ENCODE measurements around the gene PDE11A. TPM values are rescaled to one million over a fixed set of nuclear protein-coding genes. Genes with fewer than 3 reads are reported as not detected.

Gene PDE11A
- total RNA-seq, 3 donors from 2014 or later: 0.96 to 2.3 (median 2.2) TPM

DNA sequence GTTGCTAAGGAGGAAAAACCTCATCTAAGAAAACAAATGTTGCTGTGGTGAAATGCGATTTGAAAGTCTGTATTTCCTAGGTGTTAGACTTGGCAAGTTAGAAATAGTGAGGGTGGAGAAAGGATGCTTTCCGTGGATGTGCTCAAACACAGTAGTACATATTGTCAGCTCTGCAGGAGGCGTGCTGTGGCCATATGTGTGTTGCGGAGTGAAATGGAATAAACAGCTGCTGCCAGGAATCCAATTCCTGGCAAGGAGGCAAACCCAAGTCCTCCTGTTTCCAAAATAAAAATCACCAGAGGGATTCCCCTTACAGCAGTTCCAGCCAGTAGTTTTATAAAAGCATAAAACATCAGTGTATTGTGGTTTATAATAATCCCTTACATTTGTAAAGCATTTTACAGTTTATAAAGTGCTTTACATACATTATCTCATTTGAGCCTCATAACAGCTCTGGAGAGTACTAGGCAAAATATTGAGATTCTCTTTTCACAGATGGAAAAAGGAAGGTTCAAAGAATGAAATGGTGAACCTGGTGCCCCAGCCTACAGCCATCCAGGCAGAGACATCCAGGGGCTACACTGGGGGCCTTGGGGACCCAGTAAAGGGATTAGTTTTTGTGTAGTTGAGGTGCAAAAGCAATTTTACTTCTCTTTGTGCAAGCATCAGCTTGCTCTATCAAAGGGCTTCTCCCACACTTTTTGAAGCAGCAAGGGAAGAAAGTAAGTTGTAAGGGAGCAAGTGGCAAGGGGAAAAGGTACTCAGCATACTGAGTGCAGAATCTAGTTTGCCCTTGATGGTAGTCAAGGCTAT is 474.0 kb downstream of the PDE11A start:
- no peaks in the 10 kb centered on the region for H3K9me3 ChIP-seq
- H3K36me3 ChIP-seq: no peaks in the 10 kb centered on the region
- peak overlapping the region in 1 of 3 donors; percentile 4 for H3K4me3 ChIP-seq
- no peaks in the 10 kb centered on the region for H3K27me3 ChIP-seq
- peaks cover 4 to 6% of the 10 kb centered on the region in 2 donors for H3K4me1 ChIP-seq
- DNase-seq (ENCODE audit: low spot score in 2 of 2): peak in 1 of 2 donors; percentile 38
- H3K27ac ChIP-seq: peak overlapping the region; percentile 40 to 57
- TF ChIP-seq POLR2AphosphoS5 (IDR thresholded peaks at IDR 0.05): no peak
- TF ChIP-seq, protein P1, sequence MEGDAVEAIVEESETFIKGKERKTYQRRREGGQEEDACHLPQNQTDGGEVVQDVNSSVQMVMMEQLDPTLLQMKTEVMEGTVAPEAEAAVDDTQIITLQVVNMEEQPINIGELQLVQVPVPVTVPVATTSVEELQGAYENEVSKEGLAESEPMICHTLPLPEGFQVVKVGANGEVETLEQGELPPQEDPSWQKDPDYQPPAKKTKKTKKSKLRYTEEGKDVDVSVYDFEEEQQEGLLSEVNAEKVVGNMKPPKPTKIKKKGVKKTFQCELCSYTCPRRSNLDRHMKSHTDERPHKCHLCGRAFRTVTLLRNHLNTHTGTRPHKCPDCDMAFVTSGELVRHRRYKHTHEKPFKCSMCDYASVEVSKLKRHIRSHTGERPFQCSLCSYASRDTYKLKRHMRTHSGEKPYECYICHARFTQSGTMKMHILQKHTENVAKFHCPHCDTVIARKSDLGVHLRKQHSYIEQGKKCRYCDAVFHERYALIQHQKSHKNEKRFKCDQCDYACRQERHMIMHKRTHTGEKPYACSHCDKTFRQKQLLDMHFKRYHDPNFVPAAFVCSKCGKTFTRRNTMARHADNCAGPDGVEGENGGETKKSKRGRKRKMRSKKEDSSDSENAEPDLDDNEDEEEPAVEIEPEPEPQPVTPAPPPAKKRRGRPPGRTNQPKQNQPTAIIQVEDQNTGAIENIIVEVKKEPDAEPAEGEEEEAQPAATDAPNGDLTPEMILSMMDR (IDR thresholded peaks at IDR 0.05): no peak
- TF ChIP-seq POLR2A (IDR thresholded peaks at IDR 0.05): no peak
- intact Hi-C loops (cut with DNase I; ENCODE audit: low total_unique reads): no loop called here

DNA sequence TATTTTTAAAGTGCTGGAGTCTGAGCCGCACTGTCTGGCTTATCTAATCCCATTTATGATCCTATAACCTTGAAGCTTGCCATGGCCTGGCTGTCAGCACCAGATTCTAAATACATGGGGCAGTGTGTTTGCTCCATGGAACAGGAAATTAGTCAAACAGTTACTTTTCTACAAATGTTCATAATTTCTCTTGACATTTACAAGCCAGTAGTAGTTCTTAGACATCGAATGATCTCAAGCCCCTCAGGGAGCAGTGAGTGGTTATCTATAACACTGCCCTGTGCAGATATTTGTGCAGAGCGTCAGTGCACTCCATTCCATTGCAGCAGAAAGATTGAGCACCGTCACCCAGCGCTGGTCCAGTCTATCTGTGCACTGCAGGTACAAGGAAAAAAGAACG is 474.8 kb downstream of the PDE11A start:
- intact Hi-C loops (cut with DNase I; ENCODE audit: low total_unique reads): no loop called here
- H3K27ac ChIP-seq: no peak overlapping the region
- TF ChIP-seq POLR2AphosphoS5 (IDR thresholded peaks at IDR 0.05) (no peak), POLR2A (IDR thresholded peaks at IDR 0.05) (no peak)
- TF ChIP-seq, protein P1 (IDR thresholded peaks at IDR 0.05): no peak
- no peak for DNase-seq (ENCODE audit: low spot score in 2 of 2)
- H3K4me3 ChIP-seq: no peak overlapping the region
- no peaks in the 10 kb centered on the region for H3K27me3 ChIP-seq
- H3K9me3 ChIP-seq: no peaks in the 10 kb centered on the region
- no peaks in the 10 kb centered on the region for H3K36me3 ChIP-seq
- peaks cover 4 to 6% of the 10 kb centered on the region in 2 donors for H3K4me1 ChIP-seq

DNA sequence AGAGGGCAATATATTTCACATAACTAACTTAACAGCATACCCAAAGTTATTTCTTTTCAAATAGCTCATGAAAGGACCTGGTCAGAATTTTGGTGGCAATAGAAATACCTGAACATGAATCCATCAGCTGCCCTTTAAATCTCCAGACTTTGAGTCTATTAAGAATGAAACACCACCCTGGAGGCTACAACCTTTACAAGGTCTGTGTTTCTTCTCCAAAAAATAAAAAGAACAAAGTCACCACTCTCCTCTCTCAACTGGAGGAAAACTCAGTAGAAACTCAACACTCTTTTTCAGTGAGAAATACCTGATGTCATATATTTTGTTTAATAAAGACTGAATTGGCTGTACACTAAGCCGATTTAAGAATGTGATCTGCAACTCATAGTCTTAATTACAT is 475.7 kb downstream of the PDE11A start:
- H3K27ac ChIP-seq: no peak overlapping the region
- H3K4me1 ChIP-seq: peaks cover 4 to 6% of the 10 kb centered on the region in 2 donors
- TF ChIP-seq POLR2A (IDR thresholded peaks at IDR 0.05): no peak
- TF ChIP-seq, protein P1 (IDR thresholded peaks at IDR 0.05): no peak
- TF ChIP-seq POLR2AphosphoS5 (IDR thresholded peaks at IDR 0.05): no peak
- no peak overlapping the region for H3K4me3 ChIP-seq
- H3K36me3 ChIP-seq: no peaks in the 10 kb centered on the region
- no peaks in the 10 kb centered on the region for H3K9me3 ChIP-seq
- intact Hi-C loops (cut with DNase I; ENCODE audit: low total_unique reads): no loop called here
- DNase-seq (ENCODE audit: low spot score in 2 of 2): no peak
- no peaks in the 10 kb centered on the region for H3K27me3 ChIP-seq

DNA sequence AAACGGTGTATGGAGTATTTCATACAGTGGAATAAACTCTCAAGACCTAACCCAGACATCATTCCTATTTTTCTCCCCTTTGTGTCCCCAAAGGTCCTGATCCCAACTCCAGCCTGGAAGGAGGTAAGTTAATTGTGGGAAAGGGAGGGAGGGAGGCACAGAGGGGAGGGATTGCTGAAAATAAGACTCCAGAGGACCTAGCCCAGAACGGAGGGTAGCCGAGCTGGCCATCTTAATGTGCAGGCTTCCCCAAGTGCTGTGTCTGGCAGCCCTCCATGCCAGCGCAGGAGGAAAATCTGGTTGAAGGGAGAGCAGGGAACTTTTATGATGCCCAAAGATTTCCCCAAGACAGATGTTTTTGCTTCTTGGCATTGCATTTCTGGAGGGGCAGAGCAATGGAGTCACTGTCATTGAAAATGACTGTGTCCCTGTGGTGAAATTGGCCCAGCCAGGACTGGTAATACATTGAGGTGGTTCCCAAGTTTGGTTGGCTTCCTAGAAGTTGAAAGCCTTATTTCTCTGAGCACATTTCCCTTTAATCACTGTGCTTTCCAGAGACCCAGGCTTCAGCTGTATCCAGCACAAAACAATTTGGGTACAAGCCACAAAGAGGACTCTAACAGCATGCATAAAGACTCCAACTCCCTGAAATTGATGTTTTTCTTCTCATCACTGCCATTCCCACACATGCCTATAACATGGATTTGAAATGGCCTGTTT is 477.3 kb downstream of the PDE11A start:
- Histone ChIP-seq H3K27ac (no peak overlapping the region), H3K27me3 (no peaks in the 10 kb centered on the region), H3K4me3 (no peak overlapping the region), H3K4me1 (peaks cover 4 to 6% of the 10 kb centered on the region in 2 donors), H3K36me3 (no peaks in the 10 kb centered on the region), H3K9me3 (no peaks in the 10 kb centered on the region)
- DNase-seq (ENCODE audit: low spot score in 2 of 2): no peak
- intact Hi-C loops (cut with DNase I; ENCODE audit: low total_unique reads): no loop called here
- no peak for TF ChIP-seq POLR2A (IDR thresholded peaks at IDR 0.05)
- TF ChIP-seq POLR2AphosphoS5 (IDR thresholded peaks at IDR 0.05): no peak
- TF ChIP-seq, protein P1 (IDR thresholded peaks at IDR 0.05): no peak

DNA sequence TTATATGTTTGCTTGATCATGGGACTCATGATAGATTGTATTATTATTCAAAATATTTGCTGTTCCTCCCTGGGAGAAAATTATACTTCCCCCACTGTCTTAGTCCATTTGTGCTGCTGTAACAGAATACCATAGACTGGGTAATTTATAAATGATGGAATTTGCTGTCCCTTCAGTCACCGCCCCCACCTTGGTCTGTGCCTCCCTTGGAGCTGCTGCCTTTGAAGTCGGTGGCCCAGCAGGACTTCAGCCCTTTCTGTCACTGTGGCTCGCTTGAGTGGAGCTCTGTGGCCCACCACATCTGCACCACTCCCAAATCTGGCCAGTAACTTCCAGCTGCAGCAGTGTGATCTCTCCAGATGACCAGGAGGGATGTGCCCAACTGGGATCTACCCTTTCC is 479.2 kb downstream of the PDE11A start:
- TF ChIP-seq, protein P1 (IDR thresholded peaks at IDR 0.05): no peak
- no peak for TF ChIP-seq POLR2AphosphoS5 (IDR thresholded peaks at IDR 0.05)
- TF ChIP-seq POLR2A (IDR thresholded peaks at IDR 0.05): no peak
- Histone ChIP-seq H3K9me3 (no peaks in the 10 kb centered on the region), H3K4me1 (peaks cover 0 to 6% of the 10 kb centered on the region in 2 donors), H3K27me3 (no peaks in the 10 kb centered on the region), H3K36me3 (no peaks in the 10 kb centered on the region), H3K27ac (no peak overlapping the region), H3K4me3 (no peak overlapping the region)
- intact Hi-C loops (cut with DNase I; ENCODE audit: low total_unique reads): no loop called here
- DNase-seq (ENCODE audit: low spot score in 2 of 2): no peak
